PC-3 (cell line): ENCODE measurements around the gene CAD. TPM values are rescaled to one million over a fixed set of nuclear protein-coding genes. Genes with fewer than 3 reads are reported as not detected.

Experiments
- ATAC-seq: fragments of 200-7000 bp; cut with Tn5 transposase; 2 replicates; pipeline ENCODE4 v1.9.1; 2020; ENCODE audit warnings: mild to moderate bottlenecking, moderate library complexity
- BruUV-seq: library from RNA; stranded (reverse); fragments of 400-500 nt; replicated peaks from 2 replicates; lab custom pipeline; 2021; lab: Mats Ljungman, UMichigan
- CTCF ChIA-PET: fragments of 300-600 bp; sonication (Branson Sonifier 250); formaldehyde crosslinking; loops from one replicate; lab custom pipeline; 2022; ENCODE audit warnings: antibody characterized with exemption; lab: Charles Lee
- POLR2A ChIA-PET: fragments of 300-600 bp; sonication (Branson Sonifier 250); formaldehyde crosslinking; loops from one replicate; lab custom pipeline; 2022; ENCODE audit warnings: antibody characterized with exemption; ENCODE audit not compliant: unreplicated experiment; lab: Charles Lee
- DNase-seq: peaks from one replicate; pipeline ENCODE4 v3.0.0-alpha.2; 2015
- H2AFZ ChIP-seq: fragments of 300-600 bp; sonication (generic); 2 replicates; pipeline ENCODE4 v1.6.0; 2016; ENCODE audit warnings: antibody characterized with exemption, low read length
- H3F3A ChIP-seq: fragments of 300-600 bp; sonication (generic); one replicate; pipeline ENCODE4 v1.6.0; 2017; ENCODE audit warnings: antibody characterized with exemption, low read length, control low read depth, mild to moderate bottlenecking; ENCODE audit not compliant: unreplicated experiment
- H3K27ac ChIP-seq: fragments of 300-600 bp; sonication (generic); 2 replicates; pipeline ENCODE4 v1.5.1; 2016; ENCODE audit warnings: mild to moderate bottlenecking, low read length
- H3K27me3 ChIP-seq: fragments of 300-600 bp; sonication (generic); 2 replicates; pipeline ENCODE4 v1.6.1; 2016; ENCODE audit warnings: low read length, mixed read lengths
- H3K36me3 ChIP-seq: fragments of 300-600 bp; sonication (generic); 2 replicates; pipeline ENCODE4 v1.6.1; 2016; ENCODE audit warnings: low read depth, mixed run types, low read length, mixed read lengths
- H3K4me1 ChIP-seq: fragments of 300-600 bp; sonication (generic); 2 replicates; pipeline ENCODE4 v1.5.1; 2016; ENCODE audit warnings: low read length; ENCODE audit not compliant: insufficient read depth
- H3K4me2 ChIP-seq: fragments of 300-600 bp; sonication (generic); 2 replicates; pipeline ENCODE4 v1.6.0; 2016; ENCODE audit warnings: low read length
- H3K4me3 ChIP-seq: fragments of 300-600 bp; sonication (generic); 2 replicates; pipeline ENCODE4 v1.5.1; 2016; ENCODE audit warnings: mild to moderate bottlenecking, low read length, mixed read lengths
- H3K79me2 ChIP-seq: fragments of 300-600 bp; sonication (generic); 2 replicates; pipeline ENCODE4 v1.6.1; 2017; ENCODE audit warnings: low read length, mixed read lengths
- H3K9ac ChIP-seq: fragments of 300-600 bp; sonication (generic); 2 replicates; pipeline ENCODE4 v1.6.0; 2016; ENCODE audit warnings: mild to moderate bottlenecking, low read length
- H3K9me2 ChIP-seq: fragments of 300-600 bp; sonication (generic); replicated peaks from 2 replicates; pipeline ENCODE4 v1.6.1; 2016; ENCODE audit warnings: mixed run types, low read length, mixed read lengths
- H3K9me3 ChIP-seq: fragments of 300-600 bp; sonication (generic); 2 replicates; pipeline ENCODE4 v1.6.1; 2016; ENCODE audit warnings: low read length, mixed read lengths
- H4K20me1 ChIP-seq: fragments of 300-600 bp; sonication (generic); 2 replicates; pipeline ENCODE4 v1.6.1; 2016; ENCODE audit warnings: low read length, mixed read lengths
- CTCF ChIP-seq: fragments of 300-600 bp; sonication (generic); conservative IDR thresholded peaks from 2 replicates; pipeline ENCODE4 v1.5.1; 2017; ENCODE audit warnings: antibody characterized with exemption, low read depth, mild to moderate bottlenecking, low read length
- EZH2 ChIP-seq: fragments of 300-600 bp; sonication (generic); IDR thresholded peaks from one replicate; pipeline ENCODE4 v1.6.1; 2017; ENCODE audit warnings: antibody characterized with exemption, mild to moderate bottlenecking, low read length; ENCODE audit not compliant: unreplicated experiment
- EZH2phosphoT487 ChIP-seq: fragments of 300-600 bp; sonication (generic); IDR thresholded peaks from 2 replicates; pipeline ENCODE4 v1.6.1; 2018; ENCODE audit warnings: mild to moderate bottlenecking, antibody characterized with exemption, low read length, borderline replicate concordance
- intact Hi-C: fragments of 100-400 bp; cut with micrococcal nuclease; formaldehyde crosslinking; loops from 2 replicates; pipeline ENCODE4 v1.9.0; 2023
- total RNA-seq: library from RNA; depleted of rRNA; stranded (reverse); fragments of >200 nt; gene quantifications from 2 replicates; pipeline ENCODE4 v1.2.3, GENCODE V29; 2014

CAD gene
- total RNA-seq, 1 experiment from 2014 or later, result 85.9 TPM

GRCh38 chr2:27202854-27203253, 14.3 kb upstream of the CAD start:
- intact Hi-C loops, result no loop called here
- ATAC-seq (no peak), DNase-seq (no peak)
- H3K9me3 ChIP-seq, result no peaks in the 10 kb centered on the region
- peaks cover 33% of the 10 kb centered on the region; the same call in 1 of the 2 replicates for H3K36me3 ChIP-seq
- no peak overlapping the region for H3K4me3 ChIP-seq
- ChIA-PET POLR2A (interaction anchor here (0.6 kb wide), 1 partner anchor 112 kb away, joined by 11 read pairs; no protein-coding TSS in a partner anchor), CTCF (no interaction called here)
- no peak overlapping the region for H3K27ac ChIP-seq
- no peaks in the 10 kb centered on the region for H3K9me2 ChIP-seq
- no peaks in the 10 kb centered on the region for H3K4me1 ChIP-seq
- H3K79me2 ChIP-seq, result no peaks in the 10 kb centered on the region
- no peak for TF ChIP-seq EZH2
- TF ChIP-seq CTCF, result no peak
- TF ChIP-seq EZH2phosphoT487, result no peak
- no TSS peak for BruUV-seq
- H3K27me3 ChIP-seq, result no peaks in the 10 kb centered on the region
- H3K9ac ChIP-seq, result no peak overlapping the region
- H2AFZ ChIP-seq, result no peak overlapping the region
- H3K4me2 ChIP-seq, result no peak overlapping the region
- no peaks in the 10 kb centered on the region for H3F3A ChIP-seq
- no peaks in the 10 kb centered on the region for H4K20me1 ChIP-seq

GRCh38 chr2:27203741-27204140, 13.4 kb upstream of the CAD start:
- no peak overlapping the region for H3K4me2 ChIP-seq
- intact Hi-C loops, result no loop called here
- no peak for TF ChIP-seq CTCF
- TF ChIP-seq EZH2phosphoT487, result no peak
- no peak for TF ChIP-seq EZH2
- H3F3A ChIP-seq, result no peaks in the 10 kb centered on the region
- no peaks in the 10 kb centered on the region for H3K9me2 ChIP-seq
- no peaks in the 10 kb centered on the region for H3K27me3 ChIP-seq
- no peak overlapping the region for H2AFZ ChIP-seq
- H3K79me2 ChIP-seq, result peaks cover 5% of the 10 kb centered on the region; the same call in 1 of the 2 replicates
- H3K4me3 ChIP-seq, result no peak overlapping the region
- H3K9me3 ChIP-seq, result no peaks in the 10 kb centered on the region
- peaks cover 33% of the 10 kb centered on the region; the same call in 1 of the 2 replicates for H3K36me3 ChIP-seq
- no TSS peak for BruUV-seq
- H4K20me1 ChIP-seq, result no peaks in the 10 kb centered on the region
- H3K4me1 ChIP-seq, result no peaks in the 10 kb centered on the region
- no peak for ATAC-seq
- H3K27ac ChIP-seq, result no peak overlapping the region
- CTCF ChIA-PET, result no interaction called here
- POLR2A ChIA-PET, result interaction anchor here (0.6 kb wide), 1 partner anchor 112 kb away, joined by 11 read pairs; no protein-coding TSS in a partner anchor
- H3K9ac ChIP-seq, result no peak overlapping the region
- DNase-seq, result no peak

- H3K36me3 ChIP-seq, result peaks cover 33% of the 10 kb centered on the region; the same call in 1 of the 2 replicates
Observed at GRCh38 chr2:27204566-27204965, 12.6 kb upstream of the CAD start.

More at GRCh38 chr2:27204566-27204965, 12.6 kb upstream of the CAD start:
- H3K9ac ChIP-seq, result no peak overlapping the region
- no peaks in the 10 kb centered on the region for H3K27me3 ChIP-seq
- H3K9me3 ChIP-seq, result no peaks in the 10 kb centered on the region
- H2AFZ ChIP-seq, result no peak overlapping the region
- H3K9me2 ChIP-seq, result no peaks in the 10 kb centered on the region
- ATAC-seq (no peak), DNase-seq (no peak)
- H3K79me2 ChIP-seq, result peaks cover 9% of the 10 kb centered on the region; the same call in 1 of the 2 replicates
- H3K4me2 ChIP-seq, result no peak overlapping the region
- no peak overlapping the region for H3K27ac ChIP-seq
- H3K4me1 ChIP-seq, result peaks cover under 1% of the 10 kb centered on the region; the same call in 1 of the 2 replicates
- BruUV-seq, result no TSS peak
- ChIA-PET POLR2A (no interaction called here), CTCF (no interaction called here)
- H4K20me1 ChIP-seq, result no peaks in the 10 kb centered on the region
- intact Hi-C loops, result no loop called here
- TF ChIP-seq CTCF (no peak), EZH2 (no peak), EZH2phosphoT487 (no peak)
- no peaks in the 10 kb centered on the region for H3F3A ChIP-seq
- H3K4me3 ChIP-seq, result no peak overlapping the region
